Vagina (tissue), 2 donors: Measurements from ENCODE around the gene SBF2. TPM values are rescaled to one million over a fixed set of nuclear protein-coding genes. Genes with fewer than 3 reads are reported as not detected.

ENCODE experiments used
- DNase-seq, 2 donors: peaks; one replicate each; pipeline ENCODE4 v3.0.0-alpha.2; 2017; ENCODE audit errors: extremely low spot score in 2 of 2
- H3K27ac ChIP-seq: fragments of 200-600 bp; sonication (generic); one replicate; pipeline ENCODE4 v1.5.1; 2019
- H3K27me3 ChIP-seq: fragments of 200-600 bp; sonication (generic); one replicate; pipeline ENCODE4 v1.5.1; 2019
- H3K36me3 ChIP-seq, 2 donors: fragments of 200-600 bp; sonication (generic); one replicate each; pipeline ENCODE4 v1.5.1; 2017 to 2019
- H3K4me1 ChIP-seq: fragments of 200-600 bp; sonication (generic); one replicate; pipeline ENCODE4 v1.5.1; 2019
- H3K4me3 ChIP-seq, 2 donors: fragments of 200-600 bp; sonication (generic); 1 replicate in 1 of 2; 2 replicates in 1 of 2; pipeline ENCODE4 v1.5.1; 2016 to 2019
- H3K9me3 ChIP-seq: fragments of 200-600 bp; sonication (generic); one replicate; pipeline ENCODE4 v1.5.1; 2019
- POLR2A ChIP-seq, 2 donors: fragments of 450-650 bp; IDR thresholded peaks; one replicate each; pipeline ENCODE4 v1.6.1; 2017; ENCODE audit warnings: antibody characterized with exemption in 2 of 2, mild to moderate bottlenecking in 2 of 2, moderate library complexity in 2 of 2
- POLR2AphosphoS5 ChIP-seq, 2 donors: sonication (generic); formaldehyde crosslinking; IDR thresholded peaks; one replicate each; pipeline ENCODE4 v1.9.0; 2017; ENCODE audit warnings: antibody characterized with exemption in 2 of 2, mild to moderate bottlenecking in 2 of 2, low read depth in 1 of 2; ENCODE audit not compliant: insufficient read depth in 1 of 2
- intact Hi-C: fragments of 100-400 bp; cut with DNase I; formaldehyde crosslinking; loops from one replicate; pipeline ENCODE4 v1.15.1; 2023
- total RNA-seq: library from RNA; depleted of rRNA; stranded (reverse); fragments of >200 nt; gene quantifications from one replicate; pipeline ENCODE4 v1.2.3, GENCODE V29; 2016
- TF ChIP-seq, protein P1 (sequence below), 3 experiments: fragments of 450-650 bp in 2 of 3; fragments of 200-600 bp in 1 of 3; sonication (generic) in 1 of 3; IDR thresholded peaks; one replicate each; pipeline ENCODE4 v1.5.1; 2017 to 2019; ENCODE audit warnings: antibody characterized with exemption in 3 of 3, mild to moderate bottlenecking in 2 of 3, moderate library complexity in 2 of 3

SBF2 gene
- total RNA-seq, 1 donor from 2014 or later = 69.5 TPM

DNA sequence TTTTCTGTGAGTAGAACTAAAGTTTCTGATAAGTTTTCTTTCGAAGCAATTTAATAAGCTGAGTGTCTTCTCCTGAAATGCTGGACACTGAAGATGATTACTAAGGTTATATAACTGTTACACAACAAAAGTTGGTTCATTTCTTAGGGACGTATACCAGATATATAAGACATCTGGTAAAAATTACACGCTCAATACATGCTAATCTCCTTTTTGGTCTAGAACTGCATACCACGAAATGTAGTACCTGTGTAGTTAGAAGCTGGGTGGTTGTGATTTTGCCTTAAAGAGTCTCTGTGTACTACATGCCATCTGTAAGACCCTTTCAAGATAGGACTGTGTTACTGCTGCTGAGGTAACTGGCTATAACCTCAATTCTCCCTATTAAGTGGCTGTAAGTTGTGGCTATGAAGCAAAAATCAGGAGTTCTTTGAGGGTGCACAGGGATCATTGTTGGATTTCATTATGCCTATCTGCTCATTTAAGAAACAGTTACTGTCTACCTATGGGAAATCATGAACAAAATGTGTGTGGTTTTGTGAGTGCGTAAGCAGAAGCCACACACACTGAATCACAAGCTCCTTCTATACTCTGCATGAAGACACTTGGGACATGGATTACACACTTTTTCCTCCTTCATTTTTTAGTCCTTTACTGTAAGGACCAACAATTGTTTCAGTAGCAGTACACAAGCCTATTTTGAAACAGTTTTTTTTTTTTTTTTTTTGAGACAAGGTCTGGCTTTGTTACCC lies 434.3 kb downstream of the SBF2 start:
- Histone ChIP-seq H3K4me3 (no peak overlapping the region), H3K9me3 (no peaks in the 10 kb centered on the region), H3K27me3 (no peaks in the 10 kb centered on the region), H3K27ac (no peak overlapping the region), H3K36me3 (peaks cover 0 to 16% of the 10 kb centered on the region in 2 donors), H3K4me1 (peaks cover 15% of the 10 kb centered on the region)
- intact Hi-C loops = loop anchor here (10.0 kb wide), 1 partner anchor 445 kb away; the partner anchor contains the start of gene ADM
- TF ChIP-seq, protein P1, sequence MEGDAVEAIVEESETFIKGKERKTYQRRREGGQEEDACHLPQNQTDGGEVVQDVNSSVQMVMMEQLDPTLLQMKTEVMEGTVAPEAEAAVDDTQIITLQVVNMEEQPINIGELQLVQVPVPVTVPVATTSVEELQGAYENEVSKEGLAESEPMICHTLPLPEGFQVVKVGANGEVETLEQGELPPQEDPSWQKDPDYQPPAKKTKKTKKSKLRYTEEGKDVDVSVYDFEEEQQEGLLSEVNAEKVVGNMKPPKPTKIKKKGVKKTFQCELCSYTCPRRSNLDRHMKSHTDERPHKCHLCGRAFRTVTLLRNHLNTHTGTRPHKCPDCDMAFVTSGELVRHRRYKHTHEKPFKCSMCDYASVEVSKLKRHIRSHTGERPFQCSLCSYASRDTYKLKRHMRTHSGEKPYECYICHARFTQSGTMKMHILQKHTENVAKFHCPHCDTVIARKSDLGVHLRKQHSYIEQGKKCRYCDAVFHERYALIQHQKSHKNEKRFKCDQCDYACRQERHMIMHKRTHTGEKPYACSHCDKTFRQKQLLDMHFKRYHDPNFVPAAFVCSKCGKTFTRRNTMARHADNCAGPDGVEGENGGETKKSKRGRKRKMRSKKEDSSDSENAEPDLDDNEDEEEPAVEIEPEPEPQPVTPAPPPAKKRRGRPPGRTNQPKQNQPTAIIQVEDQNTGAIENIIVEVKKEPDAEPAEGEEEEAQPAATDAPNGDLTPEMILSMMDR (IDR thresholded peaks at IDR 0.05) = no peak
- TF ChIP-seq POLR2AphosphoS5 (IDR thresholded peaks at IDR 0.05; ENCODE audit: insufficient read depth in 1 of 2, low read depth in 1 of 2) (no peak), POLR2A (IDR thresholded peaks at IDR 0.05) (no peak)
- no peak for DNase-seq

DNA sequence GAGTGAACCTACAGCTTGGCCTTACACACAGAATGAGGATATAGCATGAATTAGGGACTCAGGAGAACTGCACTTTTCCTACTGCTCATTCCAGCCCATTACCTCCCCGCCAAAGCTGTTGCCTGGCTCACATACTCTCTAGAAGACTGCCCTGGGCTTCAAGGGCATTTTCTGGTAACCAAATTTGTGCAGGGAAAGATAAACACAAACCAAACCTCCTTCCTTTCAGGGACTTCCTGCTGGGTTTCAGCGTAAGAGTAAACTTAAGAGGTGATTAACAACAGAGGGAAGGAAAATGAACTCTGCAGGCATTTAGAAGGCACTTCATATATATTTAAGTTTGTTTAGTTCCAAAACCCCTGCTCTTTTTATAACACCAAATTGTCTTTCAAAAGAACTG lies 435.2 kb downstream of the SBF2 start:
- Histone ChIP-seq H3K36me3 (peaks cover 0 to 19% of the 10 kb centered on the region in 2 donors), H3K4me1 (peaks cover 9% of the 10 kb centered on the region), H3K27ac (no peak overlapping the region), H3K27me3 (no peaks in the 10 kb centered on the region), H3K4me3 (no peak overlapping the region), H3K9me3 (no peaks in the 10 kb centered on the region)
- TF ChIP-seq, protein P1 (IDR thresholded peaks at IDR 0.05) = no peak
- no peak for TF ChIP-seq POLR2AphosphoS5 (IDR thresholded peaks at IDR 0.05; ENCODE audit: insufficient read depth in 1 of 2, low read depth in 1 of 2)
- TF ChIP-seq POLR2A (IDR thresholded peaks at IDR 0.05) = no peak
- intact Hi-C loops = no loop called here
- DNase-seq = no peak

DNA sequence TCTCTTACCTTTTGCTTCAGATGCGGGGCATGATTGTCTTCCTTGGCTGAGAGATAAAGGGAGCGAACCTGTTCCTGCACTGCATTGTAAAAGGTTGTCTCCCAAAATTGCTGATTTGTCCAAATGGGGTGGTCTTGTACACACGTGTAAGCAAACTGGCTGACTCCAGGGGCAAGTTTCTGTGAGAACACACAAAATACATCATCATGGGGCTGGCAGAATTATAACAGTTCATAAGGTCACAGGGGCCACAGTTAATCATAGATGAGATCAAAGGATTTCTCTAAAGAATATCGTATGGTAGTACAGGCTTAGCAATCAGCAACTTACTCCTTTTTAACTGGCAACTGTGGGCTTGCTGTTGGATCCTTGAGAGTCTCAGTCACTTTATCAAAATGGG lies 435.8 kb downstream of the SBF2 start:
- no peak overlapping the region for H3K4me3 ChIP-seq
- H3K36me3 ChIP-seq = peaks cover 0 to 19% of the 10 kb centered on the region in 2 donors
- DNase-seq = no peak
- H3K27ac ChIP-seq = no peak overlapping the region
- H3K27me3 ChIP-seq = no peaks in the 10 kb centered on the region
- peaks cover 9% of the 10 kb centered on the region for H3K4me1 ChIP-seq
- no peak for TF ChIP-seq POLR2AphosphoS5 (IDR thresholded peaks at IDR 0.05; ENCODE audit: insufficient read depth in 1 of 2, low read depth in 1 of 2)
- TF ChIP-seq POLR2A (IDR thresholded peaks at IDR 0.05) = no peak
- TF ChIP-seq, protein P1 (IDR thresholded peaks at IDR 0.05) = no peak
- no peaks in the 10 kb centered on the region for H3K9me3 ChIP-seq
- intact Hi-C loops = no loop called here

DNA sequence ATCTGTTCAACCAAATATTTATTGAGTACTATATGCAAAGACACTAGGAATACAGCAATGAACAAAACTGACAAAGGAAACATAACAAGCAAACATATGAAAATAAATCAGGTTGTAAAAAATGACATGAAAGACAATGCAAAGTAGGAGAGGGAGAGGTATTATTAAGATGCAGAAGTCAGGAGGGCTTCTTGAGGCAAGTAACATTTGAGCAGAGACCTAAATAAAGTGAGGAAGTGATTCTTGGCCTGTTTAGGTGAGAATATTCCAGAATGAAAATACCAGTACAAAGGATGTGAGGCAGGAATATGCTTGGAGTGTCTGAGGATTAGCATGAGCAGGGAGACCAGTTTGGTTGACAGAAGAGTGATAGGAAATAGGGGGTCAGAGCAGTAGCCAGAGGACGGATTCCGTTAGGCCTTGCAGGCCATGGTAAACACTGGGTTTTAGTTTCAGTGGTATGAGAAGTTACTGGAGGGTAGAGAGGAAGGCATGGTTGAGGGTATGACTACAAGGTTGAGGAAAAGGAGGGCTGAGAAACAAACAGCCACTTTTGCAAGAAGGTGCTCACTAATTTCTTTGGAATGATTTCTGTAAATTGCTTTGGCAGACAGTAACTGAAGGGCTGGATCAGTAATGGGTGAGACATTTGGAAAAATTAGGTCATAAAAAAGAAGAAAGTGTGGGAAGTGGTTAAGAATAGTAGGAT lies 438.3 kb downstream of the SBF2 start:
- Histone ChIP-seq H3K27ac (no peak overlapping the region), H3K36me3 (peaks cover 0 to 27% of the 10 kb centered on the region in 2 donors), H3K4me1 (peaks cover 9% of the 10 kb centered on the region), H3K4me3 (no peak overlapping the region), H3K9me3 (no peaks in the 10 kb centered on the region), H3K27me3 (no peaks in the 10 kb centered on the region)
- TF ChIP-seq POLR2A (IDR thresholded peaks at IDR 0.05) = no peak
- TF ChIP-seq POLR2AphosphoS5 (IDR thresholded peaks at IDR 0.05; ENCODE audit: insufficient read depth in 1 of 2, low read depth in 1 of 2) = no peak
- TF ChIP-seq, protein P1 (IDR thresholded peaks at IDR 0.05) = no peak
- intact Hi-C loops = no loop called here
- no peak for DNase-seq
